A673 (cell line): ENCODE data around the gene SAMD14. TPM values are rescaled to one million over a fixed set of nuclear protein-coding genes. Genes with fewer than 3 reads are reported as not detected.

Source experiments
- BruUV-seq: library from RNA; stranded (reverse); fragments of 400-500 nt; replicated peaks from 2 replicates; lab custom pipeline; 2021; lab: Mats Ljungman, UMichigan
- CTCF ChIA-PET: fragments of 300-600 bp; sonication (Branson Sonifier 250); formaldehyde crosslinking; loops from one replicate; lab custom pipeline; 2022; ENCODE audit warnings: antibody characterized with exemption; lab: Charles Lee
- POLR2A ChIA-PET: fragments of 300-600 bp; sonication (Branson Sonifier 250); formaldehyde crosslinking; loops from one replicate; lab custom pipeline; 2022; ENCODE audit warnings: antibody characterized with exemption; ENCODE audit not compliant: low non-redundant PET; lab: Charles Lee
- DNase-seq: peaks from one replicate; pipeline ENCODE4 v3.0.0-alpha.2; 2015; ENCODE audit warnings: low spot score
- H3K27ac ChIP-seq: fragments of 200-600 bp; sonication (generic); 2 replicates; pipeline ENCODE4 v1.5.1; 2016; ENCODE audit warnings: mixed run types, low read depth, mild to moderate bottlenecking, mixed read lengths, antibody characterized with exemption, low read length; ENCODE audit not compliant: poor library complexity, severe bottlenecking
- H3K27me3 ChIP-seq: fragments of 200-600 bp; sonication (generic); replicated peaks from 2 replicates; pipeline ENCODE4 v1.6.1; 2017; ENCODE audit warnings: mixed run types, low read depth, mild to moderate bottlenecking, mixed read lengths, antibody characterized with exemption, low read length; ENCODE audit not compliant: insufficient read depth, poor library complexity
- H3K36me3 ChIP-seq: fragments of 200-600 bp; sonication (generic); 2 replicates; pipeline ENCODE4 v1.6.1; 2016; ENCODE audit warnings: mixed run types, mild to moderate bottlenecking, mixed read lengths, antibody characterized with exemption, low read length; ENCODE audit not compliant: insufficient read depth, poor library complexity, severe bottlenecking
- H3K4me1 ChIP-seq: fragments of 200-600 bp; sonication (generic); 2 replicates; pipeline ENCODE4 v1.6.1; 2017; ENCODE audit warnings: mixed run types, mild to moderate bottlenecking, mixed read lengths, antibody characterized with exemption, low read length; ENCODE audit not compliant: insufficient read depth, poor library complexity, severe bottlenecking
- H3K4me3 ChIP-seq: fragments of 200-600 bp; sonication (generic); 2 replicates; pipeline ENCODE4 v1.5.1; 2016; ENCODE audit warnings: low read depth, mixed run types, mild to moderate bottlenecking, mixed read lengths, low read length; ENCODE audit not compliant: poor library complexity, severe bottlenecking
- H3K9me3 ChIP-seq: fragments of 200-600 bp; sonication (generic); 2 replicates; pipeline ENCODE4 v1.6.1; 2016; ENCODE audit warnings: mixed run types, low read depth, mild to moderate bottlenecking, mixed read lengths, antibody characterized with exemption, low read length; ENCODE audit not compliant: poor library complexity, severe bottlenecking
- CTCF ChIP-seq: fragments of 300-800, 200-600 bp; sonication (generic); conservative IDR thresholded peaks from 2 replicates; pipeline ENCODE4 v1.5.1; 2017; ENCODE audit warnings: low read depth, mild to moderate bottlenecking, antibody characterized with exemption, low read length, moderate library complexity, mixed read lengths
- EZH2 ChIP-seq: fragments of 200-600 bp; sonication (generic); IDR thresholded peaks from 2 replicates; pipeline ENCODE4 v1.6.1; 2017; ENCODE audit warnings: borderline replicate concordance, low read depth, mild to moderate bottlenecking, mixed read lengths, antibody characterized with exemption, low read length; ENCODE audit not compliant: poor library complexity, severe bottlenecking
- intact Hi-C: fragments of 100-400 bp; cut with micrococcal nuclease; formaldehyde crosslinking; loops from one replicate; pipeline ENCODE4 v1.10.0; 2022; ENCODE audit not compliant: unreplicated experiment
- total RNA-seq: library from RNA; stranded (reverse); gene quantifications from 2 replicates; pipeline ENCODE4 v1.2.3, GENCODE V29; 2021

Gene SAMD14
- total RNA-seq, 1 experiment from 2014 or later = 45.0 TPM

GRCh38 chr17:50162466-50163254, 32.7 kb upstream of the SAMD14 start:
- Histone ChIP-seq H3K4me3 (no peak overlapping the region), H3K36me3 (no peaks in the 10 kb centered on the region), H3K27me3 (no peaks in the 10 kb centered on the region), H3K9me3 (no peaks in the 10 kb centered on the region), H3K4me1 (peaks cover 5% of the 10 kb centered on the region), H3K27ac (peak overlapping the region; percentile 14)
- no peak for DNase-seq
- CTCF ChIA-PET = interaction anchor here (0.8 kb wide), 1 partner anchor 48 kb away, joined by 4 read pairs; no protein-coding TSS in a partner anchor
- no TSS peak for BruUV-seq
- intact Hi-C loops = loop anchor here (10.0 kb wide), 1 partner anchor 132 kb away; no protein-coding TSS in a partner anchor
- POLR2A ChIA-PET = no interaction called here
- no peak for TF ChIP-seq CTCF
- no peak for TF ChIP-seq EZH2

GRCh38 chr17:50161911-50162288, 31.9 kb upstream of the SAMD14 start:
- Histone ChIP-seq H3K4me3 (no peak overlapping the region), H3K27ac (peak overlapping the region; percentile 14), H3K9me3 (no peaks in the 10 kb centered on the region), H3K4me1 (peaks cover 5% of the 10 kb centered on the region), H3K27me3 (no peaks in the 10 kb centered on the region), H3K36me3 (no peaks in the 10 kb centered on the region)
- BruUV-seq = no TSS peak
- DNase-seq = no peak
- POLR2A ChIA-PET = no interaction called here
- no peak for TF ChIP-seq EZH2
- TF ChIP-seq CTCF = no peak
- intact Hi-C loops = loop anchor here (1.0 to 10.0 kb wide), 4 partner anchors 22 to 133 kb away; partner anchors contain the start of gene PDK2
- CTCF ChIA-PET = interaction anchor here (0.8 to 1.6 kb wide), 3 partner anchors 8 to 47 kb away, joined by 4 to 6 read pairs (median 5); no protein-coding TSS in a partner anchor

GRCh38 chr17:50161023-50161910, 31.3 kb upstream of the SAMD14 start:
- intact Hi-C loops = loop anchor here (1.0 to 10.0 kb wide), 4 partner anchors 21 to 134 kb away; partner anchors contain the start of gene PDK2
- Histone ChIP-seq H3K27me3 (no peaks in the 10 kb centered on the region), H3K27ac (peak overlapping the region; percentile 36), H3K4me3 (peak overlapping the region; percentile 47), H3K36me3 (no peaks in the 10 kb centered on the region), H3K4me1 (peaks cover 5% of the 10 kb centered on the region), H3K9me3 (no peaks in the 10 kb centered on the region)
- BruUV-seq = no TSS peak
- DNase-seq = peak; percentile 96
- TF ChIP-seq EZH2 (no peak), CTCF (peak; percentile 99)
- POLR2A ChIA-PET = no interaction called here
- CTCF ChIA-PET = interaction anchor here (0.8 to 1.6 kb wide), 5 partner anchors 8 to 67 kb away, joined by 4 to 6 read pairs (median 5); no protein-coding TSS in a partner anchor
